Measurements from ENCODE around the gene DMRT3. TPM values are rescaled to one million over a fixed set of nuclear protein-coding genes. Genes with fewer than 3 reads are reported as not detected.

The DMRT3 gene
- total RNA-seq, 1 donor from 2014 or later = not detected

- DNase-seq = no peak
- no peak overlapping the region for H3K27ac ChIP-seq
- peaks cover 27% of the 10 kb centered on the region for H3K27me3 ChIP-seq
- intact Hi-C loops (cut with DNase I) = no loop called here
- ATAC-seq = peak; percentile 93
- no peak for TF ChIP-seq CTCF (IDR thresholded peaks at IDR 0.05)
- H3K4me1 ChIP-seq = no peaks in the 10 kb centered on the region
- H3K9me3 ChIP-seq = peaks cover 6% of the 10 kb centered on the region
- H3K36me3 ChIP-seq = no peaks in the 10 kb centered on the region
- H3K4me3 ChIP-seq = peak overlapping the region; percentile 12
These were observed 41.0 kb upstream of the DMRT3 start for GRCh38 chr9:935348-935965.

GRCh38 chr9:942805-943580, 33.5 kb upstream of the DMRT3 start:
- no peak overlapping the region for H3K27ac ChIP-seq

GRCh38 chr9:947985-948384, 28.5 kb upstream of the DMRT3 start:
- intact Hi-C loops (cut with DNase I) = no loop called here
- no peak for TF ChIP-seq CTCF (IDR thresholded peaks at IDR 0.05)
- ATAC-seq = peak; percentile 62

More at GRCh38 chr9:942805-943580, 33.5 kb upstream of the DMRT3 start:
- intact Hi-C loops (cut with DNase I) = no loop called here
- ATAC-seq (no peak), DNase-seq (no peak)
- Histone ChIP-seq H3K4me1 (no peaks in the 10 kb centered on the region), H3K9me3 (peaks cover 6% of the 10 kb centered on the region), H3K4me3 (no peak overlapping the region), H3K27me3 (peaks cover 27% of the 10 kb centered on the region), H3K36me3 (no peaks in the 10 kb centered on the region)
- no peak for TF ChIP-seq CTCF (IDR thresholded peaks at IDR 0.05)

GRCh38 chr9:948497-948896, 28.0 kb upstream of the DMRT3 start:
- no peak for TF ChIP-seq CTCF (IDR thresholded peaks at IDR 0.05)
- no peaks in the 10 kb centered on the region for H3K36me3 ChIP-seq
- DNase-seq (no peak), ATAC-seq (peak; percentile 91)
- H3K9me3 ChIP-seq = no peaks in the 10 kb centered on the region
- intact Hi-C loops (cut with DNase I) = no loop called here
- no peak overlapping the region for H3K27ac ChIP-seq
- H3K27me3 ChIP-seq = peaks cover 31% of the 10 kb centered on the region
- H3K4me3 ChIP-seq = no peak overlapping the region
- H3K4me1 ChIP-seq = no peaks in the 10 kb centered on the region

More at GRCh38 chr9:947985-948384, 28.5 kb upstream of the DMRT3 start:
- Histone ChIP-seq H3K4me3 (no peak overlapping the region), H3K27ac (no peak overlapping the region), H3K36me3 (no peaks in the 10 kb centered on the region), H3K27me3 (peaks cover 27% of the 10 kb centered on the region), H3K4me1 (no peaks in the 10 kb centered on the region), H3K9me3 (no peaks in the 10 kb centered on the region)
- DNase-seq = no peak

- intact Hi-C loops (cut with DNase I) = no loop called here
- DNase-seq (no peak), ATAC-seq (no peak)
- Histone ChIP-seq H3K4me3 (no peak overlapping the region), H3K9me3 (no peaks in the 10 kb centered on the region), H3K36me3 (no peaks in the 10 kb centered on the region), H3K27me3 (peaks cover 40% of the 10 kb centered on the region), H3K27ac (no peak overlapping the region), H3K4me1 (no peaks in the 10 kb centered on the region)
- TF ChIP-seq CTCF (IDR thresholded peaks at IDR 0.05) = no peak
These were observed 26.3 kb upstream of the DMRT3 start for GRCh38 chr9:950139-950538.
